CD4-positive, alpha-beta memory T cell (primary cell): ENCODE results near the gene MYOZ3. TPM values are rescaled to one million over a fixed set of nuclear protein-coding genes. Genes with fewer than 3 reads are reported as not detected.

Source experiments
- CTCF ChIA-PET: fragments of 350-600 bp; sonication (Branson Sonifier 250); formaldehyde crosslinking; loops from one replicate; lab custom pipeline; 2021; ENCODE audit warnings: inconsistent platforms; ENCODE audit not compliant: partially characterized antibody; lab: Charles Lee
- POLR2A ChIA-PET: fragments of 350-600 bp; sonication (Branson Sonifier 250); formaldehyde crosslinking; loops from one replicate; lab custom pipeline; 2021; ENCODE audit not compliant: partially characterized antibody; lab: Charles Lee
- DNase-seq, 5 donors: peaks; one replicate each; pipeline versions ENCODE4 v3.0.0 to v3.0.0-alpha.2; 2020 to 2022; ENCODE audit warnings: mixed read lengths in 1 of 5
- H3K27ac ChIP-seq: one replicate; pipeline ENCODE4 v1.7.0; 2013; ENCODE audit warnings: low read depth, low read length
- H3K27me3 ChIP-seq: 2 replicates; pipeline ENCODE4 v1.7.0; 2013; ENCODE audit warnings: mild to moderate bottlenecking, low read length, moderate library complexity; ENCODE audit not compliant: insufficient read depth
- H3K36me3 ChIP-seq: 2 replicates; pipeline ENCODE4 v1.7.0; 2013; ENCODE audit warnings: mild to moderate bottlenecking, low read length, moderate library complexity; ENCODE audit not compliant: insufficient read depth
- H3K4me1 ChIP-seq: 2 replicates; pipeline ENCODE4 v1.7.0; 2013; ENCODE audit warnings: mild to moderate bottlenecking, low read length, moderate library complexity; ENCODE audit not compliant: insufficient read depth
- H3K4me3 ChIP-seq, 2 donors: one replicate each; pipeline ENCODE4 v1.7.0; 2013; ENCODE audit warnings: low read length in 2 of 2, mild to moderate bottlenecking in 1 of 2
- H3K9me3 ChIP-seq, 2 donors: one replicate each; pipeline ENCODE4 v1.7.0; 2013; ENCODE audit warnings: low read length in 2 of 2, control low read depth in 1 of 2; ENCODE audit not compliant: control insufficient read depth in 1 of 2
- H3K27ac Mint-ChIP-seq, 7 donors: one replicate each; pipeline ENCODE4 v1.8.0; 2020 to 2021; ENCODE audit warnings: mixed read lengths in 7 of 7, mild to moderate bottlenecking in 6 of 7, inconsistent platforms in 3 of 7, moderate library complexity in 3 of 7
- H3K27me3 Mint-ChIP-seq, 2 donors: one replicate each; pipeline ENCODE4 v1.8.0; 2020 to 2021; ENCODE audit warnings: mixed read lengths in 2 of 2
- H3K36me3 Mint-ChIP-seq, 2 donors: one replicate each; pipeline ENCODE4 v1.8.0; 2020 to 2021; ENCODE audit warnings: mixed read lengths in 2 of 2, inconsistent platforms in 1 of 2, mild to moderate bottlenecking in 1 of 2
- H3K4me1 Mint-ChIP-seq, 4 donors: one replicate each; pipeline ENCODE4 v1.8.0; 2020 to 2021; ENCODE audit warnings: mixed read lengths in 4 of 4, mild to moderate bottlenecking in 1 of 4
- H3K4me3 Mint-ChIP-seq, 8 donors: one replicate each; pipeline ENCODE4 v1.8.0; 2020 to 2021; ENCODE audit warnings: mixed read lengths in 8 of 8, mild to moderate bottlenecking in 7 of 8, moderate library complexity in 6 of 8, inconsistent platforms in 3 of 8
- H3K9me3 Mint-ChIP-seq, 8 donors: one replicate each; pipeline ENCODE4 v1.8.0; 2020 to 2021; ENCODE audit warnings: mixed read lengths in 8 of 8, mild to moderate bottlenecking in 5 of 8, inconsistent platforms in 3 of 8, moderate library complexity in 1 of 8
- intact Hi-C: fragments of 100-400 bp; cut with micrococcal nuclease; formaldehyde crosslinking; loops from one replicate; pipeline ENCODE4 v1.15.1; 2023
- polyA plus RNA-seq, 2 donors: library from polyadenylated mRNA; unstranded; fragments of 300-500 nt; fragmentation: Illumina TruSeq; gene quantifications; one replicate each; pipeline ENCODE4 v1.2.3, GENCODE V29; 2021
- total RNA-seq, 2 experiments: library from RNA; stranded (reverse); gene quantifications; one replicate each; pipeline ENCODE4 v1.2.3, GENCODE V29; 2021

MYOZ3 gene
- total and polyA plus RNA-seq, 4 experiments from 2014 or later = not detected

DNA sequence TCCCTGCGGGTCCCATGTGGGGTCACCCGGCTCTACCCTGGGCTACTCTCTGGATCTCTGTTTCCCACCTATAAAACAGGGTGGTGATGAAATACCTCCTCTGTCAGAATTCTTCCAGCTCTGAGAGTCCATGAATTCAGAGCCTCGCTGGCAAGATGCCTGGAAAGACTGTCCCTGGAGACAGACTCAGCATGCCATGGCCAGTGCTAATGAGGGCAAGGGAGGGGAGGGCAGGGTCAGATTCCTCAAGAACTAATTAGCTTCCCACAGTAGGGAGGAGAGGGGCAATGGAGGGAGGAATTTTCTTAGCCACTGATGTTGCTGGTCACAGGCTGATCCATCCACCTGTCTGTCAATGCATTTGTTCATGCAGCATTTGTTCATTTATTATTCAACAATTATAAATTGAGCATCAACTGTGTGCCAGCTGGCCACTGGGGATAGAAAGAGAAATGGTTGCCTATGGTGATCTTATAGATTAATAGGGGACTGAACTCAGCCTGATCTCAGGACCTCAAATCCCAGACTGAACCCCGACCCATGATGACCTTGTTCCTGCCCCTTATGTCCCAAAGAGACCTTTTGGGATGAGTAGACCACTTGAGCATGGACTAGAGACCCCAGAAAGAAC lies 15.9 kb upstream of the MYOZ3 start:
- CTCF ChIA-PET = no interaction called here

GRCh38 chr5:150647275-150648251 lies 13.5 kb upstream of the MYOZ3 start:
- H3K4me1 Mint-ChIP-seq = no peaks in the 10 kb centered on the region
- no peaks in the 10 kb centered on the region for H3K36me3 Mint-ChIP-seq
- DNase-seq = no peak
- POLR2A ChIA-PET = no interaction called here
- no peaks in the 10 kb centered on the region for H3K36me3 ChIP-seq
- no peaks in the 10 kb centered on the region for H3K9me3 Mint-ChIP-seq
- no peaks in the 10 kb centered on the region for H3K9me3 ChIP-seq
- H3K4me3 Mint-ChIP-seq = peak overlapping the region in 1 of 8 donors; percentile 61
- intact Hi-C loops = no loop called here
- CTCF ChIA-PET = no interaction called here
- peak overlapping the region in 1 of 7 donors; percentile 9 for H3K27ac Mint-ChIP-seq
- H3K27ac ChIP-seq = no peak overlapping the region
- H3K4me3 ChIP-seq = no peak overlapping the region
- H3K27me3 Mint-ChIP-seq = peaks cover 0 to 2% of the 10 kb centered on the region in 2 donors
- H3K4me1 ChIP-seq = no peaks in the 10 kb centered on the region
- no peaks in the 10 kb centered on the region for H3K27me3 ChIP-seq

More for the DNA sequence above, 15.9 kb upstream of the MYOZ3 start:
- no peak for DNase-seq
- Mint-ChIP-seq H3K27me3 (peaks cover 2 to 6% of the 10 kb centered on the region in 2 donors), H3K4me1 (no peaks in the 10 kb centered on the region), H3K36me3 (no peaks in the 10 kb centered on the region), H3K9me3 (no peaks in the 10 kb centered on the region), H3K27ac (no peak overlapping the region), H3K4me3 (no peak overlapping the region)
- H3K36me3 ChIP-seq = no peaks in the 10 kb centered on the region
- no peaks in the 10 kb centered on the region for H3K9me3 ChIP-seq
- H3K27ac ChIP-seq = no peak overlapping the region
- POLR2A ChIA-PET = no interaction called here
- no peak overlapping the region for H3K4me3 ChIP-seq
- H3K4me1 ChIP-seq = no peaks in the 10 kb centered on the region
- intact Hi-C loops = no loop called here
- H3K27me3 ChIP-seq = no peaks in the 10 kb centered on the region

DNA sequence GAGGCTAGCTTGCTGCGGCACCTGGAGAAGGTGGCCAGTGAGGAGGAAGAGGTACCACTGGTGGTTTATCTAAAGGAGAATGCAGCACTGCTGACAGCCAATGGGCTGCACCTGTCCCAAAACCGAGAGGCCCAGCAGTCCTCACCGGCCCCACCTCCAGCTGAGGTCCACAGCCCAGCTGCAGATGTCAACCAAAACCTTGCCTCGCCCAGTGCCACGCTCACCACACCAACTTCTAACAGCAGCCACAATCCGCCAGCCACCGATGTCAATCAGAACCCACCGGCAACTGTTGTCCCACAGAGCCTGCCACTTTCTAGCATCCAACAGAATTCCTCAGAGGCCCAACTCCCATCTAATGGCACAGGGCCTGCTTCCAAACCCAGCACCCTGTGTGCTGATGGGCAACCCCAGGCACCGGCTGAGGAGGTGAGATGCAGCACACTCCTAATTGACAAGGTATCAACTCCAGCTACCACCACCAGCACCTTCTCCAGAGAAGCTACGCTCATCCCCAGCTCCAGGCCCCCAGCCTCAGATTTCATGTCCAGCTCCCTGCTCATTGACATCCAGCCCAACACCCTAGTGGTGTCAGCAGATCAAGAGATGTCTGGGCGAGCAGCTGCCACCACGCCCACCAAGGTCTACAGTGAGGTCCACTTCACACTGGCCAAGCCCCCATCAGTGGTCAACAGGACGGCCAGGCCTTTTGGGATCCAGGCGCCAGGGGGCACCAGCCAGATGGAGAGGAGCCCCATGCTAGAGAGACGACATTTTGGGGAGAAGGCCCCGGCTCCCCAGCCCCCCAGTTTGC lies 12.6 kb upstream of the MYOZ3 start:
- Histone ChIP-seq H3K36me3 (no peaks in the 10 kb centered on the region), H3K27ac (no peak overlapping the region), H3K4me3 (no peak overlapping the region), H3K4me1 (no peaks in the 10 kb centered on the region), H3K9me3 (no peaks in the 10 kb centered on the region), H3K27me3 (no peaks in the 10 kb centered on the region)
- Mint-ChIP-seq H3K9me3 (no peaks in the 10 kb centered on the region), H3K27ac (no peak overlapping the region), H3K4me3 (no peak overlapping the region), H3K4me1 (no peaks in the 10 kb centered on the region), H3K36me3 (no peaks in the 10 kb centered on the region), H3K27me3 (peaks cover 0 to 2% of the 10 kb centered on the region in 2 donors)
- no peak for DNase-seq
- intact Hi-C loops = no loop called here
- ChIA-PET POLR2A (no interaction called here), CTCF (no interaction called here)

DNA sequence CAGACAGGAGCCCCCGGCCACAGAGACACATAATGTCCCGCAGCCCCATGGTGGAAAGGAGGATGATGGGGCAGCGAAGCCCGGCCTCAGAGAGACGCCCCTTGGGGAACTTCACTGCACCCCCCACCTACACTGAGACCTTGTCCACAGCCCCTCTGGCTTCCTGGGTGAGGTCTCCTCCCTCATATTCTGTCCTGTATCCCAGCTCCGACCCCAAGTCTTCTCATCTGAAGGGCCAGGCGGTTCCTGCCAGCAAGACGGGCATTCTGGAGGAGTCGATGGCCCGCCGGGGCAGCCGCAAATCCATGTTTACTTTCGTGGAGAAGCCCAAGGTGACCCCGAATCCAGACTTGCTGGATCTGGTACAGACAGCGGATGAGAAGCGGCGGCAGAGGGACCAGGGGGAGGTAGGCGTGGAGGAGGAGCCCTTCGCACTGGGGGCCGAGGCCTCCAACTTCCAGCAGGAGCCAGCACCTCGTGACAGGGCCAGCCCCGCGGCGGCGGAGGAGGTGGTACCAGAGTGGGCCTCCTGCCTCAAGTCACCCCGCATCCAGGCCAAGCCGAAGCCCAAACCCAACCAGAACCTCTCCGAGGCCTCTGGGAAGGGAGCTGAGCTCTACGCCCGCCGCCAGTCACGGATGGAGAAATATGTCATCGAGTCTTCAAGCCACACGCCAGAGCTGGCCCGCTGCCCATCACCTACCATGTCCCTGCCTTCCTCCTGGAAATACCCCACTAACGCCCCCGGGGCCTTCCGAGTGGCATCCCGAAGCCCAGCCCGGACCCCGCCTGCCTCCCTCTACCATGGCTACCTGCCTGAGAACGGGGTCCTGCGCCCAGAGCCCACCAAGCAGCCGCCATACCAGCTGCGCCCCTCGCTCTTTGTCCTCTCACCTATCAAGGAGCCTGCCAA lies 11.7 kb upstream of the MYOZ3 start:
- CTCF ChIA-PET = no interaction called here
- H3K4me1 ChIP-seq = no peaks in the 10 kb centered on the region
- H3K9me3 ChIP-seq = no peaks in the 10 kb centered on the region
- POLR2A ChIA-PET = no interaction called here
- H3K4me3 ChIP-seq = no peak overlapping the region
- no peak overlapping the region for H3K27ac ChIP-seq
- no peaks in the 10 kb centered on the region for H3K36me3 ChIP-seq
- H3K27me3 ChIP-seq = no peaks in the 10 kb centered on the region
- no peaks in the 10 kb centered on the region for H3K36me3 Mint-ChIP-seq
- no peaks in the 10 kb centered on the region for H3K9me3 Mint-ChIP-seq
- intact Hi-C loops = no loop called here
- no peak overlapping the region for H3K4me3 Mint-ChIP-seq
- no peak overlapping the region for H3K27ac Mint-ChIP-seq
- peaks cover 0 to 2% of the 10 kb centered on the region in 2 donors for H3K27me3 Mint-ChIP-seq
- peaks cover 0 to 3% (median 0%) of the 10 kb centered on the region in 4 donors for H3K4me1 Mint-ChIP-seq
- DNase-seq = no peak

- Histone ChIP-seq H3K27ac (no peak overlapping the region), H3K27me3 (no peaks in the 10 kb centered on the region), H3K4me3 (no peak overlapping the region), H3K4me1 (no peaks in the 10 kb centered on the region), H3K36me3 (no peaks in the 10 kb centered on the region), H3K9me3 (no peaks in the 10 kb centered on the region)
- intact Hi-C loops = no loop called here
- Mint-ChIP-seq H3K4me1 (peaks cover 0 to 3% (median 0%) of the 10 kb centered on the region in 4 donors), H3K27me3 (peaks cover 0 to 2% of the 10 kb centered on the region in 2 donors), H3K36me3 (no peaks in the 10 kb centered on the region), H3K9me3 (no peaks in the 10 kb centered on the region), H3K27ac (peak overlapping the region in 2 of 7 donors; percentile 62 to 66), H3K4me3 (no peak overlapping the region)
- no peak for DNase-seq
- ChIA-PET CTCF (no interaction called here), POLR2A (no interaction called here)
Measured at GRCh38 chr5:150650021-150651006, 10.7 kb upstream of the MYOZ3 start.

GRCh38 chr5:150651382-150651781 lies 9.7 kb upstream of the MYOZ3 start:
- DNase-seq = no peak
- no peaks in the 10 kb centered on the region for H3K27me3 ChIP-seq
- ChIA-PET POLR2A (no interaction called here), CTCF (no interaction called here)
- H3K9me3 ChIP-seq = no peaks in the 10 kb centered on the region
- H3K27ac Mint-ChIP-seq = peak overlapping the region in 2 of 7 donors; percentile 7 to 35
- H3K4me1 ChIP-seq = peaks cover 7% of the 10 kb centered on the region
- no peaks in the 10 kb centered on the region for H3K36me3 Mint-ChIP-seq
- no peaks in the 10 kb centered on the region for H3K9me3 Mint-ChIP-seq
- H3K4me3 Mint-ChIP-seq = no peak overlapping the region
- intact Hi-C loops = no loop called here
- peaks cover 0 to 5% (median 3%) of the 10 kb centered on the region in 4 donors for H3K4me1 Mint-ChIP-seq
- H3K27ac ChIP-seq = no peak overlapping the region
- H3K4me3 ChIP-seq = no peak overlapping the region
- H3K36me3 ChIP-seq = no peaks in the 10 kb centered on the region
- H3K27me3 Mint-ChIP-seq = no peaks in the 10 kb centered on the region
